Activated T-helper 1 cell treated with anti-CD3 and anti-CD28 coated beads, Interleukin-12 subunit alpha, Interleukin-12 subunit beta, Interleukin-2, Interleukin-4 antibody, amounts not matched to agents 30 ng/mL and 10 ng/mL and 1 ng/mL, durations not matched to agents 14 hours and 24 hours and 36 hours (primary cell): Measurements from ENCODE around the gene CD248. TPM values are rescaled to one million over a fixed set of nuclear protein-coding genes. Genes with fewer than 3 reads are reported as not detected.
"Not testable (repeated sequence)": the region's sequence is repeated elsewhere in the genome, so short reads cannot be mapped to it uniquely, and the experiment has no call there.

Experiments used
- DNase-seq: peaks from one replicate; pipeline ENCODE4 v3.0.0; 2021; ENCODE audit warnings: low spot score
- H3K27ac Mint-ChIP-seq: one replicate; pipeline ENCODE4 v1.8.0; 2021; ENCODE audit warnings: mild to moderate bottlenecking, mixed read lengths
- H3K27me3 Mint-ChIP-seq: one replicate; pipeline ENCODE4 v1.8.0; 2022; ENCODE audit warnings: mild to moderate bottlenecking, moderate library complexity, mixed read lengths; ENCODE audit not compliant: insufficient read depth
- H3K36me3 Mint-ChIP-seq: one replicate; pipeline ENCODE4 v1.8.0; 2021; ENCODE audit warnings: low read depth, mixed read lengths
- H3K4me1 Mint-ChIP-seq: one replicate; pipeline ENCODE4 v1.8.0; 2021; ENCODE audit warnings: low read depth, mixed read lengths
- H3K4me3 Mint-ChIP-seq: one replicate; pipeline ENCODE4 v1.8.0; 2021; ENCODE audit warnings: mild to moderate bottlenecking, moderate library complexity, mixed read lengths
- H3K9me3 Mint-ChIP-seq: one replicate; pipeline ENCODE4 v1.8.0; 2021; ENCODE audit warnings: mixed read lengths
- intact Hi-C: fragments of 100-400 bp; cut with micrococcal nuclease; formaldehyde crosslinking; loops from one replicate; pipeline ENCODE4 v1.15.1; 2024
- total RNA-seq: library from RNA; stranded (reverse); gene quantifications from 2 replicates; pipeline ENCODE4 v1.2.3, GENCODE V29; 2022

CD248 gene
- total RNA-seq = 0.10 TPM in 1 of 2 replicates, not detected in the other

- peaks cover 5% of the 10 kb centered on the region for H3K9me3 Mint-ChIP-seq
- intact Hi-C loops = no loop called here
- H3K4me1 Mint-ChIP-seq = peaks cover 31% of the 10 kb centered on the region
- peaks cover 2% of the 10 kb centered on the region for H3K36me3 Mint-ChIP-seq
- H3K27ac Mint-ChIP-seq = peak within 1 kb of the TSS; percentile 44
- DNase-seq = no peak
- H3K4me3 Mint-ChIP-seq = peak within 1 kb of the TSS; percentile 7
- H3K27me3 Mint-ChIP-seq = peaks cover 11% of the 10 kb centered on the region
Observed at GRCh38 chr11:66316849-66317251, at the start of gene CD248. Gene CD248 (minus strand): TSS chr11:66317044. CDS start chr11:66317027, 17 bp downstream.

- H3K9me3 Mint-ChIP-seq = no peaks in the 10 kb centered on the region
- H3K4me1 Mint-ChIP-seq = peaks cover 9% of the 10 kb centered on the region
- DNase-seq = no peak
- H3K4me3 Mint-ChIP-seq = no peak overlapping the region
- intact Hi-C loops = no loop called here
- H3K27ac Mint-ChIP-seq = no peak overlapping the region
- no peaks in the 10 kb centered on the region for H3K27me3 Mint-ChIP-seq
- peaks cover 8% of the 10 kb centered on the region for H3K36me3 Mint-ChIP-seq
Observed at GRCh38 chr11:66365711-66366619, 49.1 kb upstream of the CD248 start.

GRCh38 chr11:66365166-66365565 is 48.3 kb upstream of the CD248 start:
- no peaks in the 10 kb centered on the region for H3K9me3 Mint-ChIP-seq
- no peaks in the 10 kb centered on the region for H3K27me3 Mint-ChIP-seq
- no peak overlapping the region for H3K27ac Mint-ChIP-seq
- peaks cover 7% of the 10 kb centered on the region for H3K4me1 Mint-ChIP-seq
- DNase-seq = no peak
- peaks cover 8% of the 10 kb centered on the region for H3K36me3 Mint-ChIP-seq
- intact Hi-C loops = no loop called here
- no peak overlapping the region for H3K4me3 Mint-ChIP-seq

- no peaks in the 10 kb centered on the region for H3K4me1 Mint-ChIP-seq
Observed at GRCh38 chr11:66363805-66364535, 47.1 kb upstream of the CD248 start.

GRCh38 chr11:66363187-66363601 is 46.4 kb upstream of the CD248 start:
- intact Hi-C loops = no loop called here
- Mint-ChIP-seq H3K4me3 (no peak overlapping the region), H3K27ac (no peak overlapping the region), H3K36me3 (peaks cover 4% of the 10 kb centered on the region), H3K27me3 (no peaks in the 10 kb centered on the region), H3K9me3 (no peaks in the 10 kb centered on the region), H3K4me1 (no peaks in the 10 kb centered on the region)
- no peak for DNase-seq

More at GRCh38 chr11:66363805-66364535, 47.1 kb upstream of the CD248 start:
- Mint-ChIP-seq H3K4me3 (no peak overlapping the region), H3K27ac (no peak overlapping the region), H3K27me3 (no peaks in the 10 kb centered on the region), H3K9me3 (no peaks in the 10 kb centered on the region), H3K36me3 (peaks cover 6% of the 10 kb centered on the region)
- intact Hi-C loops = loop anchor here (1.0 kb wide), 1 partner anchor 16 kb away; no protein-coding TSS in a partner anchor
- peak; percentile 50 for DNase-seq

- Mint-ChIP-seq H3K36me3 (peaks cover 2% of the 10 kb centered on the region), H3K27ac (no peak overlapping the region), H3K9me3 (no peaks in the 10 kb centered on the region), H3K27me3 (no peaks in the 10 kb centered on the region), H3K4me1 (no peaks in the 10 kb centered on the region), H3K4me3 (no peak overlapping the region)
- intact Hi-C loops = no loop called here
- no peak for DNase-seq
Observed at GRCh38 chr11:66362481-66363147, 45.8 kb upstream of the CD248 start.

- Mint-ChIP-seq H3K4me1 (no peaks in the 10 kb centered on the region), H3K36me3 (peaks cover 2% of the 10 kb centered on the region), H3K4me3 (no peak overlapping the region), H3K27ac (no peak overlapping the region), H3K9me3 (no peaks in the 10 kb centered on the region), H3K27me3 (no peaks in the 10 kb centered on the region)
- intact Hi-C loops = no loop called here
- no peak for DNase-seq
Observed at GRCh38 chr11:66361502-66361941, 44.7 kb upstream of the CD248 start.

- peaks cover 2% of the 10 kb centered on the region for H3K36me3 Mint-ChIP-seq
- H3K27ac Mint-ChIP-seq = no peak overlapping the region
Observed at GRCh38 chr11:66360406-66361073, 43.7 kb upstream of the CD248 start.

GRCh38 chr11:66359662-66360087 is 42.8 kb upstream of the CD248 start:
- H3K27me3 Mint-ChIP-seq = no peaks in the 10 kb centered on the region
- intact Hi-C loops = no loop called here
- peak overlapping the region; percentile 31 for H3K27ac Mint-ChIP-seq
- peaks cover 2% of the 10 kb centered on the region for H3K36me3 Mint-ChIP-seq
- H3K4me1 Mint-ChIP-seq = no peaks in the 10 kb centered on the region
- DNase-seq = no peak
- H3K9me3 Mint-ChIP-seq = no peaks in the 10 kb centered on the region
- H3K4me3 Mint-ChIP-seq = no peak overlapping the region

More at GRCh38 chr11:66360406-66361073, 43.7 kb upstream of the CD248 start:
- Mint-ChIP-seq H3K9me3 (no peaks in the 10 kb centered on the region), H3K27me3 (no peaks in the 10 kb centered on the region), H3K4me3 (no peak overlapping the region), H3K4me1 (no peaks in the 10 kb centered on the region)
- DNase-seq = no peak
- intact Hi-C loops = no loop called here

GRCh38 chr11:66350560-66351235 is 33.9 kb upstream of the CD248 start:
- H3K4me3 Mint-ChIP-seq, H3K9me3 Mint-ChIP-seq, H3K27me3 Mint-ChIP-seq, DNase-seq, H3K27ac Mint-ChIP-seq, intact Hi-C loops, H3K36me3 Mint-ChIP-seq: not testable (repeated sequence)
- peaks cover 16% of the 10 kb centered on the region for H3K4me1 Mint-ChIP-seq

GRCh38 chr11:66349084-66349386 is 32.2 kb upstream of the CD248 start:
- intact Hi-C loops = loop anchor here (2.0 to 10.0 kb wide), 5 partner anchors 38 to 494 kb away; partner anchors contain the start of genes CFL1, RAB1B, RCE1 and SF3B2
- H3K4me3 Mint-ChIP-seq = peak overlapping the region; percentile 94

More at GRCh38 chr11:66349084-66349386, 32.2 kb upstream of the CD248 start:
- no peak for DNase-seq
- H3K9me3 Mint-ChIP-seq = no peaks in the 10 kb centered on the region
- H3K27ac Mint-ChIP-seq = peak overlapping the region; percentile 22
- H3K4me1 Mint-ChIP-seq = peaks cover 32% of the 10 kb centered on the region
- peaks cover 2% of the 10 kb centered on the region for H3K27me3 Mint-ChIP-seq
- peaks cover 5% of the 10 kb centered on the region for H3K36me3 Mint-ChIP-seq
